HepG2 (cell line): Measurements from ENCODE around the gene HCFC1R1. TPM values are rescaled to one million over a fixed set of nuclear protein-coding genes. Genes with fewer than 3 reads are reported as not detected.
A peak's percentile ranks its signal among the peaks of the same experiment; 100 is the strongest.

Source experiments
- CREB1 ChIP-seq, 2 experiments: fragments of 450-650 bp in 1 of 2; IDR thresholded peaks; 2 replicates each; pipeline ENCODE4 v1.6.1; 2016 to 2017; ENCODE audit warnings: control low read depth in 1 of 2, mild to moderate bottlenecking in 1 of 2, missing compliant biosample characterization in 1 of 2, missing genetic modification characterization in 1 of 2
- DNMT1 ChIP-seq: sonication (generic); formaldehyde crosslinking; IDR thresholded peaks from 2 replicates; pipeline ENCODE4 v1.5.1; 2020; ENCODE audit warnings: mild to moderate bottlenecking, missing genetic modification reagents
- KDM5A ChIP-seq: fragments of 200-600 bp; sonication (generic); IDR thresholded peaks from 2 replicates; pipeline ENCODE4 v1.7.0; 2018; ENCODE audit warnings: antibody characterized with exemption, mild to moderate bottlenecking, low read length, borderline replicate concordance
- NFYB ChIP-seq: sonication (generic); formaldehyde crosslinking; IDR thresholded peaks from 2 replicates; pipeline ENCODE4 v1.4.0; 2020; ENCODE audit warnings: missing genetic modification reagents
- NPAS2 ChIP-seq: sonication (generic); formaldehyde crosslinking; IDR thresholded peaks from 2 replicates; pipeline ENCODE4 v1.8.0; 2022; ENCODE audit warnings: mild to moderate bottlenecking, missing genetic modification reagents, borderline replicate concordance
- NR2F2 ChIP-seq: IDR thresholded peaks from 2 replicates; pipeline ENCODE4 v1.6.1; 2012; ENCODE audit warnings: low read depth, inconsistent platforms, borderline replicate concordance
- SPEN ChIP-seq: sonication (generic); formaldehyde crosslinking; IDR thresholded peaks from 2 replicates; pipeline ENCODE4 v1.5.1; 2020; ENCODE audit warnings: low read depth, mild to moderate bottlenecking, missing genetic modification reagents
- ZEB1 ChIP-seq: IDR thresholded peaks from 2 replicates; pipeline ENCODE4 v1.6.1; 2012; ENCODE audit warnings: mild to moderate bottlenecking, low read depth, inconsistent platforms; ENCODE audit not compliant: insufficient replicate concordance
- ZMYM3 ChIP-seq: sonication (generic); formaldehyde crosslinking; IDR thresholded peaks from 2 replicates; pipeline ENCODE4 v1.5.1; 2020; ENCODE audit warnings: mild to moderate bottlenecking, missing genetic modification reagents
- ZNF253 ChIP-seq: sonication (generic); formaldehyde crosslinking; IDR thresholded peaks from 2 replicates; pipeline ENCODE4 v1.8.0; 2022; ENCODE audit warnings: mild to moderate bottlenecking, missing genetic modification reagents, borderline replicate concordance
- ZNF335 ChIP-seq: sonication (generic); formaldehyde crosslinking; IDR thresholded peaks from 2 replicates; pipeline ENCODE4 v1.4.0; 2020; ENCODE audit warnings: missing genetic modification reagents
- ZNF383 ChIP-seq: sonication (generic); formaldehyde crosslinking; IDR thresholded peaks from 2 replicates; pipeline ENCODE4 v1.4.0; 2020; ENCODE audit warnings: missing genetic modification reagents, mild to moderate bottlenecking, borderline replicate concordance
- ZNF724P ChIP-seq: sonication (generic); formaldehyde crosslinking; IDR thresholded peaks from 2 replicates; pipeline ENCODE4 v1.8.0; 2022; ENCODE audit warnings: missing genetic modification reagents, borderline replicate concordance
- ZSCAN22 ChIP-seq: sonication (generic); formaldehyde crosslinking; IDR thresholded peaks from 2 replicates; pipeline ENCODE4 v1.4.0; 2020; ENCODE audit warnings: mild to moderate bottlenecking, missing genetic modification reagents
- ZSCAN25 ChIP-seq: sonication (generic); formaldehyde crosslinking; IDR thresholded peaks from 2 replicates; pipeline ENCODE4 v1.8.0; 2022; ENCODE audit warnings: mild to moderate bottlenecking, missing genetic modification reagents
- polyA plus RNA-seq, 8 experiments: library from polyadenylated mRNA; depleted of rRNA in 3 of 8; stranded (reverse) in 7 of 8; unstranded in 1 of 8; fragments of >200 nt; fragmentation: Illumina TruSeq in 4 of 8; extraction: Trizol in 4 of 8; gene quantifications; 2 replicates each; pipeline versions ENCODE4 v1.2.1 to v1.2.3, GENCODE V29; 2011 to 2016; ENCODE audit warnings: low read depth in 4 of 8, missing spikeins in 1 of 8, mixed read lengths in 1 of 8; ENCODE audit not compliant: insufficient read depth in 1 of 8
- total RNA-seq, 5 experiments: library from RNA; depleted of rRNA; stranded (reverse); fragments of >200 nt; fragmentation: Illumina TruSeq; extraction: Trizol; gene quantifications; 2 replicates each; pipeline ENCODE4 v1.2.3, GENCODE V29; 2016; ENCODE audit warnings: low read depth in 1 of 5
- TF ChIP-seq, protein P1 (sequence below), 2 experiments: sonication (generic) in 1 of 2; formaldehyde crosslinking in 1 of 2; IDR thresholded peaks; 2 replicates each; pipeline versions ENCODE4 v1.6.1 to v1.9.0; 2014 to 2022; ENCODE audit warnings: antibody characterized with exemption in 1 of 2, borderline replicate concordance in 1 of 2, inconsistent platforms in 1 of 2, low read depth in 1 of 2, missing genetic modification reagents in 1 of 2
- TF ChIP-seq, protein P2 (sequence below): sonication (generic); formaldehyde crosslinking; conservative IDR thresholded peaks from 2 replicates; pipeline ENCODE4 v1.4.0; 2020; ENCODE audit warnings: mild to moderate bottlenecking, missing genetic modification reagents, moderate library complexity
- TF ChIP-seq, protein P3 (sequence below): IDR thresholded peaks from 2 replicates; pipeline ENCODE4 v1.6.1; 2016; ENCODE audit warnings: low read depth, control low read depth

Gene HCFC1R1
- total and polyA plus RNA-seq, 2 of the 13 experiments (the other 11 are each of a cell fraction or from before 2014, with no cell fraction given), result 13.8 to 16.1 TPM

DNA sequence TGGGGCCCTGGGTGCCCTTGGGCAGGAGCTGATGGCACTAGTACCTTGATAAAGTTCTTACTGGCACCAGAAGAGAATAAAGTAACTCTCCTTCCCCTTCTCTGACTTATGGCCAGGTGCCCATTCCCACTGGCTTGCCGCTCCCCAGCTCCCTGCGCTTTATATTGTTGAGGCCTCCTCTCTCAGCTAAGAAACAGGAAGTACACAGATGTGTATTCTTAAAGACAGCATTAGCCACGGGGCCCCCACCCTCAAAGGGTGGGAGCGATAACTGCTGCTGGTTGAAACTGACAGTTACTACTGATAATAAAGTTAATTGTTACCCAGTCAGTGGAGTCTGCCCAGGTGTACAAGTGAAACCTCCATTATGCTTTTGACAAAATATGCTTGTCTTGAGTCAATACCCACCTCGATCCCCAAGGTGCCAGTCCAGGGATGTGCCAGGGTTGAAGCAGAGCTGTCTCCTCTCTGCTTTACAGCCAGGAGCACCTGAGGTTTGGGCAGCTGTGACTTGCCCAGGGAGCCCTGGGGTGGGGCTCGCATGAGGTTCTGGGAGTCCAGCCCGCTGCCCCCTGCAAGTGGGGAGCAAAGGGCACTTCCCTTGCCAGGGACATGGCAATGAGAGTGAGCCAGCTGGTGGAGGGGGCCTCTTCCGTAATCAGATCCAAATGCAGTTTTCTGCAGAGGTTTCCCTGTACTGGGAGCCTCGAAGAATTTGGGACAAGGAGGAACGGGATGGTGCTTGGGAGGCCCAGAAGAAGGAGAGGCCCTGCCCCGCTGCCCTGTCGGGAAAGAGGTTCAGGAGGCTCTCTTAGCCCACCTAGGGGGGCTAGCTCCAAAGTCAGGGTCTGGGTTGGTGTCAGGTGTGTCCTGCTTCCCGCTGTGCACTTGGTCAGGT is 16.4 kb downstream of the HCFC1R1 start (continued):
- TF ChIP-seq ZNF253 (CRISPR knock-in tag) (no peak), KDM5A (no peak), SPEN (CRISPR knock-in tag) (no peak), ZMYM3 (CRISPR knock-in tag) (no peak), ZNF724P (no peak), CREB1 (IDR thresholded peaks at IDR 0.05) (no peak), CREB1 (CRISPR knock-in tag; IDR thresholded peaks at IDR 0.05) (no peak), NR2F2 (no peak), DNMT1 (no peak), NPAS2 (CRISPR knock-in tag) (no peak), ZNF383 (no peak), ZSCAN25 (CRISPR knock-in tag) (no peak), ZNF335 (no peak), ZEB1 (peak; percentile 39), NFYB (no peak), ZSCAN22 (no peak)
- TF ChIP-seq, protein P1, sequence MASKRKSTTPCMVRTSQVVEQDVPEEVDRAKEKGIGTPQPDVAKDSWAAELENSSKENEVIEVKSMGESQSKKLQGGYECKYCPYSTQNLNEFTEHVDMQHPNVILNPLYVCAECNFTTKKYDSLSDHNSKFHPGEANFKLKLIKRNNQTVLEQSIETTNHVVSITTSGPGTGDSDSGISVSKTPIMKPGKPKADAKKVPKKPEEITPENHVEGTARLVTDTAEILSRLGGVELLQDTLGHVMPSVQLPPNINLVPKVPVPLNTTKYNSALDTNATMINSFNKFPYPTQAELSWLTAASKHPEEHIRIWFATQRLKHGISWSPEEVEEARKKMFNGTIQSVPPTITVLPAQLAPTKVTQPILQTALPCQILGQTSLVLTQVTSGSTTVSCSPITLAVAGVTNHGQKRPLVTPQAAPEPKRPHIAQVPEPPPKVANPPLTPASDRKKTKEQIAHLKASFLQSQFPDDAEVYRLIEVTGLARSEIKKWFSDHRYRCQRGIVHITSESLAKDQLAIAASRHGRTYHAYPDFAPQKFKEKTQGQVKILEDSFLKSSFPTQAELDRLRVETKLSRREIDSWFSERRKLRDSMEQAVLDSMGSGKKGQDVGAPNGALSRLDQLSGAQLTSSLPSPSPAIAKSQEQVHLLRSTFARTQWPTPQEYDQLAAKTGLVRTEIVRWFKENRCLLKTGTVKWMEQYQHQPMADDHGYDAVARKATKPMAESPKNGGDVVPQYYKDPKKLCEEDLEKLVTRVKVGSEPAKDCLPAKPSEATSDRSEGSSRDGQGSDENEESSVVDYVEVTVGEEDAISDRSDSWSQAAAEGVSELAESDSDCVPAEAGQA (IDR thresholded peaks at IDR 0.05; ENCODE audit: low read depth), result no peak
- TF ChIP-seq, protein P1 (CRISPR knock-in tag; IDR thresholded peaks at IDR 0.05; ENCODE audit: borderline replicate concordance), result no peak
- TF ChIP-seq, protein P2, sequence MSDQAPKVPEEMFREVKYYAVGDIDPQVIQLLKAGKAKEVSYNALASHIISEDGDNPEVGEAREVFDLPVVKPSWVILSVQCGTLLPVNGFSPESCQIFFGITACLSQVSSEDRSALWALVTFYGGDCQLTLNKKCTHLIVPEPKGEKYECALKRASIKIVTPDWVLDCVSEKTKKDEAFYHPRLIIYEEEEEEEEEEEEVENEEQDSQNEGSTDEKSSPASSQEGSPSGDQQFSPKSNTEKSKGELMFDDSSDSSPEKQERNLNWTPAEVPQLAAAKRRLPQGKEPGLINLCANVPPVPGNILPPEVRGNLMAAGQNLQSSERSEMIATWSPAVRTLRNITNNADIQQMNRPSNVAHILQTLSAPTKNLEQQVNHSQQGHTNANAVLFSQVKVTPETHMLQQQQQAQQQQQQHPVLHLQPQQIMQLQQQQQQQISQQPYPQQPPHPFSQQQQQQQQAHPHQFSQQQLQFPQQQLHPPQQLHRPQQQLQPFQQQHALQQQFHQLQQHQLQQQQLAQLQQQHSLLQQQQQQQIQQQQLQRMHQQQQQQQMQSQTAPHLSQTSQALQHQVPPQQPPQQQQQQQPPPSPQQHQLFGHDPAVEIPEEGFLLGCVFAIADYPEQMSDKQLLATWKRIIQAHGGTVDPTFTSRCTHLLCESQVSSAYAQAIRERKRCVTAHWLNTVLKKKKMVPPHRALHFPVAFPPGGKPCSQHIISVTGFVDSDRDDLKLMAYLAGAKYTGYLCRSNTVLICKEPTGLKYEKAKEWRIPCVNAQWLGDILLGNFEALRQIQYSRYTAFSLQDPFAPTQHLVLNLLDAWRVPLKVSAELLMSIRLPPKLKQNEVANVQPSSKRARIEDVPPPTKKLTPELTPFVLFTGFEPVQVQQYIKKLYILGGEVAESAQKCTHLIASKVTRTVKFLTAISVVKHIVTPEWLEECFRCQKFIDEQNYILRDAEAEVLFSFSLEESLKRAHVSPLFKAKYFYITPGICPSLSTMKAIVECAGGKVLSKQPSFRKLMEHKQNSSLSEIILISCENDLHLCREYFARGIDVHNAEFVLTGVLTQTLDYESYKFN (CRISPR knock-in tag), result peak; percentile 72
- TF ChIP-seq, protein P3, sequence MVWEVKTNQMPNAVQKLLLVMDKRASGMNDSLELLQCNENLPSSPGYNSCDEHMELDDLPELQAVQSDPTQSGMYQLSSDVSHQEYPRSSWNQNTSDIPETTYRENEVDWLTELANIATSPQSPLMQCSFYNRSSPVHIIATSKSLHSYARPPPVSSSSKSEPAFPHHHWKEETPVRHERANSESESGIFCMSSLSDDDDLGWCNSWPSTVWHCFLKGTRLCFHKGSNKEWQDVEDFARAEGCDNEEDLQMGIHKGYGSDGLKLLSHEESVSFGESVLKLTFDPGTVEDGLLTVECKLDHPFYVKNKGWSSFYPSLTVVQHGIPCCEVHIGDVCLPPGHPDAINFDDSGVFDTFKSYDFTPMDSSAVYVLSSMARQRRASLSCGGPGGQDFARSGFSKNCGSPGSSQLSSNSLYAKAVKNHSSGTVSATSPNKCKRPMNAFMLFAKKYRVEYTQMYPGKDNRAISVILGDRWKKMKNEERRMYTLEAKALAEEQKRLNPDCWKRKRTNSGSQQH (CRISPR knock-in tag), result no peak
